HEK293 (cell line): Measurements from ENCODE around the gene PRAF2.

Experiments used
- AEBP2 ChIP-seq: fragments of 450-650 bp; formaldehyde crosslinking; IDR thresholded peaks from 2 replicates; pipeline ENCODE4 v1.5.1; 2016; ENCODE audit warnings: missing biosample characterization, missing genetic modification characterization, borderline replicate concordance
- BCL11A ChIP-seq: fragments of 450-650 bp; formaldehyde crosslinking; IDR thresholded peaks from 2 replicates; pipeline ENCODE4 v1.5.1; 2016; ENCODE audit warnings: low read depth, missing biosample characterization, missing genetic modification characterization
- GFI1B ChIP-seq: fragments of 450-650 bp; formaldehyde crosslinking; IDR thresholded peaks from 2 replicates; pipeline ENCODE4 v1.5.1; 2016; ENCODE audit warnings: missing biosample characterization, missing genetic modification characterization
- IKZF3 ChIP-seq: fragments of 450-650 bp; IDR thresholded peaks from 2 replicates; pipeline ENCODE4 v1.5.0; 2018; ENCODE audit warnings: missing biosample characterization, mild to moderate bottlenecking, missing genetic modification characterization, moderate library complexity
- KLF17 ChIP-seq: fragments of 450-650 bp; formaldehyde crosslinking; IDR thresholded peaks from 2 replicates; pipeline ENCODE4 v1.5.1; 2016; ENCODE audit warnings: missing biosample characterization, missing genetic modification characterization
- MEIS1 ChIP-seq: sonication (generic); formaldehyde crosslinking; IDR thresholded peaks from 2 replicates; pipeline ENCODE4 v1.8.1; 2022; ENCODE audit warnings: missing genetic modification reagents, mild to moderate bottlenecking, borderline replicate concordance
- MYNN ChIP-seq: fragments of 450-650 bp; formaldehyde crosslinking; IDR thresholded peaks from 2 replicates; pipeline ENCODE4 v1.5.1; 2016; ENCODE audit warnings: missing biosample characterization, missing genetic modification characterization, borderline replicate concordance
- PRDM1 ChIP-seq: fragments of 450-650 bp; formaldehyde crosslinking; IDR thresholded peaks from 2 replicates; pipeline ENCODE4; 2016; ENCODE audit warnings: missing biosample characterization, missing genetic modification characterization
- SALL2 ChIP-seq: fragments of 450-650 bp; formaldehyde crosslinking; IDR thresholded peaks from 2 replicates; pipeline ENCODE4 v1.5.0; 2017; ENCODE audit warnings: missing biosample characterization, mild to moderate bottlenecking, missing genetic modification characterization, borderline replicate concordance
- SCRT2 ChIP-seq: fragments of 450-650 bp; formaldehyde crosslinking; IDR thresholded peaks from 2 replicates; pipeline ENCODE4 v1.5.1; 2016; ENCODE audit warnings: missing biosample characterization, missing genetic modification characterization
- ZBTB21 ChIP-seq: fragments of 450-650 bp; formaldehyde crosslinking; IDR thresholded peaks from 2 replicates; pipeline ENCODE4 v1.5.1; 2017; ENCODE audit warnings: missing biosample characterization, missing genetic modification characterization
- ZBTB48 ChIP-seq: fragments of 450-650 bp; formaldehyde crosslinking; IDR thresholded peaks from 2 replicates; pipeline ENCODE4 v1.5.1; 2016; ENCODE audit warnings: missing biosample characterization, missing genetic modification characterization
- ZNF121 ChIP-seq: fragments of 450-650 bp; formaldehyde crosslinking; IDR thresholded peaks from 2 replicates; pipeline ENCODE4 v1.5.1; 2016; ENCODE audit warnings: missing biosample characterization, missing genetic modification characterization
- ZNF155 ChIP-seq: fragments of 450-650 bp; formaldehyde crosslinking; IDR thresholded peaks from 2 replicates; pipeline ENCODE4 v1.5.1; 2016; ENCODE audit warnings: missing biosample characterization, missing genetic modification characterization
- ZNF214 ChIP-seq: fragments of 450-650 bp; formaldehyde crosslinking; IDR thresholded peaks from 2 replicates; pipeline ENCODE4 v1.5.1; 2017; ENCODE audit warnings: missing biosample characterization, mild to moderate bottlenecking, missing genetic modification characterization, borderline replicate concordance
- ZNF248 ChIP-seq: fragments of 450-650 bp; formaldehyde crosslinking; IDR thresholded peaks from 2 replicates; pipeline ENCODE4 v1.5.1; 2017; ENCODE audit warnings: missing biosample characterization, missing genetic modification characterization
- ZNF280D ChIP-seq: fragments of 450-650 bp; formaldehyde crosslinking; IDR thresholded peaks from 2 replicates; pipeline ENCODE4 v1.5.1; 2016; ENCODE audit warnings: missing biosample characterization, missing genetic modification characterization
- ZNF366 ChIP-seq: fragments of 450-650 bp; formaldehyde crosslinking; conservative IDR thresholded peaks from 2 replicates; pipeline ENCODE4 v1.5.1; 2016; ENCODE audit warnings: missing biosample characterization, missing genetic modification characterization
- ZNF416 ChIP-seq: fragments of 450-650 bp; formaldehyde crosslinking; IDR thresholded peaks from 2 replicates; pipeline ENCODE4 v1.5.1; 2016; ENCODE audit warnings: missing biosample characterization, missing genetic modification characterization
- ZNF426 ChIP-seq: fragments of 450-650 bp; formaldehyde crosslinking; IDR thresholded peaks from 2 replicates; pipeline ENCODE4 v1.5.1; 2017; ENCODE audit warnings: missing biosample characterization, missing genetic modification characterization, mild to moderate bottlenecking, inconsistent platforms, moderate library complexity
- ZNF48 ChIP-seq: fragments of 450-650 bp; formaldehyde crosslinking; IDR thresholded peaks from 2 replicates; pipeline ENCODE4 v1.5.1; 2016; ENCODE audit warnings: missing biosample characterization, missing genetic modification characterization
- ZNF501 ChIP-seq: fragments of 450-650 bp; formaldehyde crosslinking; IDR thresholded peaks from 2 replicates; pipeline ENCODE4 v1.5.1; 2016; ENCODE audit warnings: missing biosample characterization, missing genetic modification characterization
- ZNF529 ChIP-seq: fragments of 450-650 bp; formaldehyde crosslinking; IDR thresholded peaks from 2 replicates; pipeline ENCODE4 v1.5.1; 2017; ENCODE audit warnings: missing genetic modification characterization, missing biosample characterization; ENCODE audit not compliant: insufficient replicate concordance
- ZNF571 ChIP-seq: fragments of 450-650 bp; formaldehyde crosslinking; IDR thresholded peaks from 2 replicates; pipeline ENCODE4 v1.5.0; 2017; ENCODE audit warnings: missing biosample characterization, missing genetic modification characterization
- ZNF596 ChIP-seq: fragments of 450-650 bp; IDR thresholded peaks from 2 replicates; pipeline ENCODE4 v1.5.0; 2018; ENCODE audit warnings: missing biosample characterization, mild to moderate bottlenecking, missing genetic modification characterization, moderate library complexity
- ZNF629 ChIP-seq: fragments of 450-650 bp; formaldehyde crosslinking; IDR thresholded peaks from 2 replicates; pipeline ENCODE4 v1.5.1; 2017; ENCODE audit warnings: missing biosample characterization, missing genetic modification characterization
- ZNF670 ChIP-seq: fragments of 450-650 bp; formaldehyde crosslinking; IDR thresholded peaks from 2 replicates; pipeline ENCODE4 v1.5.1; 2016; ENCODE audit warnings: missing biosample characterization, missing genetic modification characterization, low read depth
- ZNF747 ChIP-seq: fragments of 450-650 bp; formaldehyde crosslinking; IDR thresholded peaks from 2 replicates; pipeline ENCODE4 v1.5.1; 2016; ENCODE audit warnings: missing biosample characterization, missing genetic modification characterization
- ZNF768 ChIP-seq: fragments of 450-650 bp; formaldehyde crosslinking; IDR thresholded peaks from 2 replicates; pipeline ENCODE4 v1.5.1; 2018; ENCODE audit warnings: missing biosample characterization, mild to moderate bottlenecking, missing genetic modification characterization
- ZNF837 ChIP-seq: fragments of 450-650 bp; formaldehyde crosslinking; IDR thresholded peaks from 2 replicates; pipeline ENCODE4 v1.5.1; 2016; ENCODE audit warnings: missing biosample characterization, missing genetic modification characterization
- ZSCAN5A ChIP-seq: fragments of 450-650 bp; formaldehyde crosslinking; IDR thresholded peaks from 2 replicates; pipeline ENCODE4 v1.5.1; 2016; ENCODE audit warnings: missing biosample characterization, missing genetic modification characterization

PRAF2 gene

GRCh38 chrX:49100704-49101628, 27.2 kb upstream of the PRAF2 start (continued):
- TF ChIP-seq ZNF280D (tag by site-specific recombination) (no peak), ZNF747 (tag by site-specific recombination) (no peak), ZNF670 (tag by site-specific recombination) (no peak), ZBTB48 (0 out of 2 replicates have a peak, but pooled peaks have one; percentile 12), IKZF3 (tag by site-specific recombination) (no peak), ZNF529 (tag by site-specific recombination) (no peak), AEBP2 (no peak), ZBTB21 (tag by site-specific recombination) (no peak), MYNN (no peak; the same call in 1 of the 2 replicates), ZNF214 (tag by site-specific recombination) (no peak), SCRT2 (tag by site-specific recombination) (0 out of 2 replicates have a peak, but pooled peaks have one; percentile 35), MEIS1 (CRISPR knock-in tag) (no peak), BCL11A (tag by site-specific recombination) (0 out of 2 replicates have a peak, but pooled peaks have one; percentile 20), ZSCAN5A (no peak), ZNF416 (tag by site-specific recombination) (no peak), ZNF837 (tag by site-specific recombination) (no peak), ZNF366 (tag by site-specific recombination) (no peak), KLF17 (no peak), ZNF501 (tag by site-specific recombination) (0 out of 2 replicates have a peak, but pooled peaks have one; percentile 51), ZNF48 (tag by site-specific recombination) (no peak), ZNF629 (tag by site-specific recombination) (no peak), ZNF768 (no peak), ZNF248 (tag by site-specific recombination) (no peak), SALL2 (tag by site-specific recombination) (no peak), ZNF426 (tag by site-specific recombination) (no peak), PRDM1 (tag by site-specific recombination) (peak; percentile 63), ZNF571 (tag by site-specific recombination) (no peak), GFI1B (no peak), ZNF596 (tag by site-specific recombination) (no peak), ZNF121 (tag by site-specific recombination) (no peak), ZNF155 (tag by site-specific recombination) (no peak)
